CD4-positive, alpha-beta T cell treated with Interleukin-15 for 4 hours (primary cell): ENCODE results near the gene METTL9.
"Not testable (repeated sequence)": the region's sequence is repeated elsewhere in the genome, so short reads cannot be mapped to it uniquely, and the experiment has no call there.

ENCODE experiments used
- DNase-seq: peaks from one replicate; pipeline ENCODE4 v3.0.0-alpha.2; 2020; ENCODE audit warnings: low spot score

Gene METTL9

GRCh38 chr16:21663889-21664647 is 64.7 kb downstream of the METTL9 start, which contains the start of gene OTOA:
Gene OTOA, plus strand, starts transcription at chr16:21663968. Its CDS starts 14,547 bp downstream, at chr16:21678515.
- no peak for DNase-seq

- no peak for DNase-seq
Observed at GRCh38 chr16:21664801-21665492, 65.6 kb downstream of the METTL9 start.

- DNase-seq: no peak
Observed at GRCh38 chr16:21666772-21667171, 67.4 kb downstream of the METTL9 start.

GRCh38 chr16:21667575-21667974 is 68.2 kb downstream of the METTL9 start:
- no peak for DNase-seq

- DNase-seq: no peak
Observed at GRCh38 chr16:21673469-21673868, 74.1 kb downstream of the METTL9 start.

GRCh38 chr16:21674456-21674855 is 75.1 kb downstream of the METTL9 start:
- not testable (repeated sequence) for DNase-seq

GRCh38 chr16:21680714-21681113 is 81.3 kb downstream of the METTL9 start:
- not testable (repeated sequence) for DNase-seq

- DNase-seq: no peak
Observed at GRCh38 chr16:21683184-21683583, 83.8 kb downstream of the METTL9 start.

GRCh38 chr16:21684199-21684598 is 84.8 kb downstream of the METTL9 start:
- DNase-seq: peak; percentile 23

- DNase-seq: no peak
Observed at GRCh38 chr16:21685034-21685455, 85.7 kb downstream of the METTL9 start.

- DNase-seq: no peak
Observed at GRCh38 chr16:21689107-21689506, 89.7 kb downstream of the METTL9 start.

GRCh38 chr16:21690967-21691366 is 91.6 kb downstream of the METTL9 start:
- DNase-seq: not testable (repeated sequence)

GRCh38 chr16:21694609-21695008 is 95.2 kb downstream of the METTL9 start:
- no peak for DNase-seq

GRCh38 chr16:21697032-21697431 is 97.7 kb downstream of the METTL9 start:
- no peak for DNase-seq

GRCh38 chr16:21698169-21699032 is 99.0 kb downstream of the METTL9 start:
- no peak for DNase-seq

GRCh38 chr16:21701271-21701670 is 101.9 kb downstream of the METTL9 start:
- DNase-seq: no peak

- DNase-seq: no peak
Observed at GRCh38 chr16:21702276-21702675, 102.9 kb downstream of the METTL9 start.

GRCh38 chr16:21703156-21703555 is 103.8 kb downstream of the METTL9 start:
- DNase-seq: no peak

GRCh38 chr16:21703589-21704174 is 104.3 kb downstream of the METTL9 start:
- no peak for DNase-seq

GRCh38 chr16:21704266-21704665 is 104.9 kb downstream of the METTL9 start:
- DNase-seq: no peak

GRCh38 chr16:21704733-21705132 is 105.4 kb downstream of the METTL9 start:
- DNase-seq: no peak
